Esophagus squamous epithelium (tissue), 5 donors: ENCODE measurements around the gene SLC9A1. TPM values are rescaled to one million over a fixed set of nuclear protein-coding genes. Genes with fewer than 3 reads are reported as not detected.

Source experiments
- DNase-seq: peaks from one replicate; lab custom pipeline; 2025; lab: John Stamatoyannopoulos, UW
- H3K27ac ChIP-seq, 4 donors: fragments of 200-600 bp; sonication (generic); one replicate each; pipeline ENCODE4 v1.5.1; 2016 to 2019; ENCODE audit warnings: mild to moderate bottlenecking in 1 of 4
- H3K27me3 ChIP-seq, 4 donors: fragments of 200-600 bp; sonication (generic); 1 replicate in 3 of 4; 2 replicates in 1 of 4; pipeline versions ENCODE4 v1.5.1 to v1.6.0; 2017 to 2021; ENCODE audit warnings: antibody characterized with exemption in 1 of 4
- H3K36me3 ChIP-seq, 3 donors: fragments of 200-600 bp; sonication (generic); one replicate each; pipeline ENCODE4 v1.5.1; 2016 to 2019
- H3K4me1 ChIP-seq, 3 donors: fragments of 200-600 bp; sonication (generic); one replicate each; pipeline ENCODE4 v1.5.1; 2017 to 2019
- H3K4me3 ChIP-seq, 4 donors: fragments of 200-600 bp; sonication (generic); 1 replicate in 3 of 4; 2 replicates in 1 of 4; pipeline ENCODE4 v1.5.1; 2016 to 2019; ENCODE audit warnings: mild to moderate bottlenecking in 2 of 4, moderate library complexity in 1 of 4
- H3K9me3 ChIP-seq, 3 donors: fragments of 200-600 bp; sonication (generic); one replicate each; pipeline ENCODE4 v1.5.1; 2016 to 2019
- CTCF ChIP-seq, 6 experiments: fragments of 450-650 bp in 4 of 6; fragments of 200-600 bp in 2 of 6; sonication (generic) in 2 of 6; IDR thresholded peaks; one replicate each; pipeline ENCODE4 v1.5.1; 2016 to 2019; ENCODE audit warnings: antibody characterized with exemption in 6 of 6, mild to moderate bottlenecking in 4 of 6, moderate library complexity in 4 of 6
- POLR2A ChIP-seq, 4 donors: fragments of 450-650 bp; IDR thresholded peaks; one replicate each; pipeline ENCODE4 v1.6.1; 2017; ENCODE audit warnings: antibody characterized with exemption in 4 of 4, mild to moderate bottlenecking in 4 of 4, moderate library complexity in 3 of 4
- WGBS, 2 donors: methylation state at CpG; one replicate each; pipeline ENCODE4 v1.1.5; 2018; 5-methylcytosine and 5-hydroxymethylcytosine counted together
- intact Hi-C: fragments of 100-400 bp; cut with DNase I; formaldehyde crosslinking; loops from one replicate; pipeline ENCODE4 v1.15.0; 2022
- total RNA-seq, 4 donors: library from RNA; depleted of rRNA; stranded (reverse); fragments of >200 nt; gene quantifications; one replicate each; pipeline ENCODE4 v1.1.0, GENCODE V29; 2016
- donor health status: DM: yes; HTN: yes; CAD: no.

SLC9A1 gene
- total RNA-seq, 4 donors from 2014 or later = 11.4 to 18.8 (median 16.6) TPM

GRCh38 chr1:27057389-27057788 is 97.5 kb downstream of the SLC9A1 start:
- Histone ChIP-seq H3K27me3 (no peaks in the 10 kb centered on the region), H3K4me3 (no peak overlapping the region), H3K36me3 (no peaks in the 10 kb centered on the region), H3K27ac (no peak overlapping the region), H3K4me1 (peaks cover 0 to 28% (median 0%) of the 10 kb centered on the region in 3 donors), H3K9me3 (no peaks in the 10 kb centered on the region)
- 64 to 75% methylated on average over 1 to 3 of the region's 3 CpGs for WGBS, 2 donors
- intact Hi-C loops = no loop called here
- no peak for TF ChIP-seq POLR2A (IDR thresholded peaks at IDR 0.05)
- TF ChIP-seq CTCF (IDR thresholded peaks at IDR 0.05) = no peak
- no peak for DNase-seq

DNA sequence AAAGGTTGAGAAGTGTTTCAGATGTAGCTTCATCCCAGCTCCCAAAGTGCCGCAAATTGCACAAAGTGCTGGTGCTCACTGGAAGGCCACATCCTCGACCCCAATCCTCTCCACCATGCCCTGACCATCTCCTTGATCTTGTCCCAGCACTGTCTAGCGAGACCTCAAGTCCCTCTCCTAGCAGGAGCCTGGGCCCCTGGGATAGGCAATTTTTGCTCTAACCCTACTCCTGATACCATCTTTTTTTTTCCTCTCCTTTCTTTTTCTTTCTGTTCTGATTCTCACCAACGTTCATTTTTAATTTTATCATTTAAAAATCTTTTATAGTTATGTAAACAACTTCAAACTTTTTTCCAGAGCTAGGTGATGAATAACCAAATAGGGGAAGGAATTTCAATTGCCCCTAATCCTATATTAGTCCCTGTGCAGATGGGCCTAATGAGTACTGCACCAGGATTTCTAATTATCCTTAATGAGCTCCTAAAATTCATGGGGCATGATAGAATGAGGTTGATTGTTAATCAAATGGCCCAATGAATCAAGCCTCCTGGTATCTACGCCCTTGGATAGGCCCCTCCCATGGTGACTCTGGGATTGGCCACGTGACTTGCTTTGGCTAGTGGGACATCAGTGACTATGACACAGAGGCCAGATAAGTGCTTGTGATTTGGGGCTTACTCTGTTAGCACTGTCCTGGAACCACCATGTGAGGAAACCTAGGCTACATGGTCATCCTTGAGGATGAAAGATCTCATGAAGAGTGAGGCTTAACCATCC is 100.8 kb downstream of the SLC9A1 start:
- Histone ChIP-seq H3K27me3 (no peaks in the 10 kb centered on the region), H3K27ac (no peak overlapping the region), H3K9me3 (no peaks in the 10 kb centered on the region), H3K4me3 (no peak overlapping the region), H3K36me3 (no peaks in the 10 kb centered on the region), H3K4me1 (peaks cover 0 to 15% (median 0%) of the 10 kb centered on the region in 3 donors)
- no peak for TF ChIP-seq POLR2A (IDR thresholded peaks at IDR 0.05)
- TF ChIP-seq CTCF (IDR thresholded peaks at IDR 0.05) = no peak
- no peak for DNase-seq
- 75 to 79% methylated on average over 5 to 6 of the region's 6 CpGs for WGBS, 2 donors
- intact Hi-C loops = no loop called here

DNA sequence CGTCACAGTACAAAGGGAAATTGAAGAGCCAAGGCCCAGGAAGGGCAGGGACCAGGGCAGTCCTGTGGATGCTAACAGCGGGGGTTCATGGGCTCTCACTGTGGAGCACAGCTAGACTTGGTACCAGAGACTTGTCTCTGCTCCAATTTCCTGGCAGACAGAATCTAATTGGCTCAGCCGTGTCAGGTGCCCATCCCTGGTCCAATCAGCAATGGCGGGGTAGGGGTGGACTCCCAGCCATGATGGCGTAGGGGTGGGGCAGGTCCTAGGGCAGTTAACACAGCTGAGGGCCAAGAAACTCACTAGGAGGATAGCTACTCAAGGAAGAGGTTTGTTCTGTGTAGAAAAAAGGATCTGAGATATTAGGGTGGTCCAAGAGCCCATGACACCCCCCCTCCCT is 102.4 kb downstream of the SLC9A1 start:
- WGBS, 2 donors = 80 to 92% methylated on average over 3 to 5 of the region's 5 CpGs
- intact Hi-C loops = no loop called here

GRCh38 chr1:27049607-27050006 is 105.3 kb downstream of the SLC9A1 start:
- intact Hi-C loops = loop anchor here (2.0 kb wide), 1 partner anchor 47 kb away; no protein-coding TSS in a partner anchor
- Histone ChIP-seq H3K4me3 (no peak overlapping the region), H3K36me3 (no peaks in the 10 kb centered on the region), H3K27ac (no peak overlapping the region), H3K4me1 (peaks cover 0 to 20% (median 5%) of the 10 kb centered on the region in 3 donors), H3K9me3 (no peaks in the 10 kb centered on the region), H3K27me3 (no peaks in the 10 kb centered on the region)
- WGBS, 2 donors = 57 to 64% methylated on average over 3 of the region's 3 CpGs
- TF ChIP-seq CTCF (IDR thresholded peaks at IDR 0.05) = no peak
- no peak for TF ChIP-seq POLR2A (IDR thresholded peaks at IDR 0.05)
- DNase-seq = no peak

More for the DNA sequence above, 102.4 kb downstream of the SLC9A1 start:
- TF ChIP-seq POLR2A (IDR thresholded peaks at IDR 0.05) (no peak), CTCF (IDR thresholded peaks at IDR 0.05) (no peak)
- no peak for DNase-seq
- no peaks in the 10 kb centered on the region for H3K27me3 ChIP-seq
- no peaks in the 10 kb centered on the region for H3K36me3 ChIP-seq
- H3K27ac ChIP-seq = no peak overlapping the region
- H3K9me3 ChIP-seq = no peaks in the 10 kb centered on the region
- peaks cover 0 to 3% (median 0%) of the 10 kb centered on the region in 3 donors for H3K4me1 ChIP-seq
- H3K4me3 ChIP-seq = no peak overlapping the region

GRCh38 chr1:27049100-27049499 is 105.8 kb downstream of the SLC9A1 start:
- no peak for DNase-seq
- peaks cover 0 to 21% (median 5%) of the 10 kb centered on the region in 3 donors for H3K4me1 ChIP-seq
- H3K27ac ChIP-seq = no peak overlapping the region
- TF ChIP-seq POLR2A (IDR thresholded peaks at IDR 0.05) (no peak), CTCF (IDR thresholded peaks at IDR 0.05) (no peak)
- 69 to 70% methylated on average over 2 of the region's 2 CpGs for WGBS, 2 donors
- H3K27me3 ChIP-seq = no peaks in the 10 kb centered on the region
- intact Hi-C loops = loop anchor here (2.0 kb wide), 1 partner anchor 48 kb away; no protein-coding TSS in a partner anchor
- H3K4me3 ChIP-seq = no peak overlapping the region
- H3K36me3 ChIP-seq = no peaks in the 10 kb centered on the region
- H3K9me3 ChIP-seq = no peaks in the 10 kb centered on the region
